Sciatic nerve (tissue), 2 donors: Measurements from ENCODE around the gene CTNNA3. TPM values are rescaled to one million over a fixed set of nuclear protein-coding genes. Genes with fewer than 3 reads are reported as not detected.
"Not testable (repeated sequence)": the region's sequence is repeated elsewhere in the genome, so short reads cannot be mapped to it uniquely, and the experiment has no call there.

ENCODE experiments used
- ATAC-seq: fragments of 200-7000 bp; cut with Tn5 transposase; one replicate; pipeline ENCODE4 v1.9.1; 2020; ENCODE audit warnings: mild to moderate bottlenecking, moderate library complexity
- DNase-seq: peaks from one replicate; pipeline ENCODE4 v3.0.0-alpha.2; 2020; ENCODE audit warnings: low spot score
- intact Hi-C: fragments of 100-400 bp; cut with DNase I; formaldehyde crosslinking; loops from one replicate; pipeline ENCODE4 v1.14.2; 2022
- total RNA-seq: library from RNA; stranded (reverse); fragmentation: NEBNext Ultra II Directional; extraction: Animal tissue kit (Norgen Biotek cat#: 25700); gene quantifications from one replicate; pipeline ENCODE4 v1.2.1, GENCODE V29; 2021
- donor health status: DM: no; HTN: no; CAD: no.
- donor health status: DM: no; HTN: no; CAD: no.

Gene CTNNA3
- total RNA-seq, 1 donor from 2014 or later = 89.6 TPM

DNA sequence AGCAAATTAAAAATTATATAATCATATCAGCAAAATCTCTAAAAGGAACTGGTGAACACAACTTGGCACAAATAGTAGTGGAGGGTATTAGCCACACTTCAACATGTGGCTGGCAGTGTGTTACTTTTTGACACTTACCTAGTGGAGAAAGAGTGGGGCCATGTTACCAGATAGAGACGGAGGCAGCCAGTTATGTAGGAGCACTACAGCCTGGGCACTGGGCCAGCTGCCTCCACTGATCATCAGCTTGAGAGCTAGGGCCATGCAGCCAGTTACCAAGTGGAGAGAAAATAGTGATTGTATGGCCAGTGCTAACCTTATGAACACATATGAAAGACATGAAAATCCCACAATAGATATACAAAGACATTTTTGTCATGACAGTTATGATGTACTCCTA lies 243.1 kb downstream of the CTNNA3 start:
- no peak for ATAC-seq
- intact Hi-C loops = no loop called here
- DNase-seq = no peak

DNA sequence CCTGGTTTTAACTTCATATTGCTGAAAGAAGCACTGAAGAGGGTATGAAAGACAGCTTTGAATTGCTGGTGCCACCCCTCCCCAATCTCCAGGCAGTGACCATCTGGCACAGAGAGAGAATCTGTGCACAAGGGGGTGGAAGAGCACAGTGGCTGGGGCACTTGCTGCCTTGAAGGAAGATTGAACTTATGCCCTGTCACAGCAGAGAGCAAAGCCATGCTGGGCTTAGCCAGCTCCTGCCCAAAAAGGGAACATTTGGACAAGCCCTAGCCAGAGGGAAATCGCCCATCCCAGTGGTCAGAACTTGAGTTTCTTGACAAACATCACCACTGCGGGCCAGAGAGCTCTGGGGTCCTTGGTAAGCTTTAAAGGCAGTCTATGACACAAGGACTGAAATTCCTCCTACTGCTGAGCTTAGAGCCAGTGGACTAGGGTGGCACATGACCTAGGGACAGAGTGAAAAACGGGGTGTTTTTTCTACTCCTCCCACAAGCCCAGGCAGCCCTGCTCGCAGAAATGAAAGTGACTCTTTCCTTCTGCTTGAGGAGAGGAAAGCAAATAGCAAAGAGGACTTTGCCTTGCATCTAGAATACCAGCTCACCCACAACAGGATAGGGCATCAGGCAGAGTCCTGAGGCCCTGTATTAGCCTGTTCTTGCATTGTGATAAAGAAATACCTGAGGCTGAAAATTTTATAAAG lies 257.2 kb downstream of the CTNNA3 start:
- DNase-seq (no peak), ATAC-seq (peak; percentile 49)
- intact Hi-C loops = loop anchor here (1.0 kb wide), 1 partner anchor 28 kb away; no protein-coding TSS in a partner anchor

DNA sequence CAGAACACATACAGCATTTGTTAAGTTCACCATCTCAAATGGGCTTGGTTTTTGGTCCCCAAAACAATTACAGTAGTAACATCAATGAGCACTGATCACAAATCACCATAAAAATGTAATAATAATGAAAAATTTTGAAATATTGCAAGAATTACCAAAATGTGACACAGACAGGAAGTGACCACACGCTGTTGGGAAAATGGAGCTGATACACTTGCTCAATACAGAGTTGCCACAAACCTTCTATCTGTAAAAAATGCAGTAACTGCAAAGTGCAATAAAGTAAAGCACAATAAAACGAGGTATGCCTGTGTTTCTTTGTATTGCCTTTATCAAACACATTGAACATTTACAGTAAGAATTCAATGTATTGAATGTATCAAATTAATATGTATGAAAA lies 262.7 kb downstream of the CTNNA3 start:
- intact Hi-C loops = no loop called here
- no peak for ATAC-seq

GRCh38 chr10:67402620-67403019 lies 293.4 kb downstream of the CTNNA3 start:
- ATAC-seq = no peak
- no peak for DNase-seq
- intact Hi-C loops = no loop called here

More for the DNA sequence above, 262.7 kb downstream of the CTNNA3 start:
- DNase-seq = no peak

DNA sequence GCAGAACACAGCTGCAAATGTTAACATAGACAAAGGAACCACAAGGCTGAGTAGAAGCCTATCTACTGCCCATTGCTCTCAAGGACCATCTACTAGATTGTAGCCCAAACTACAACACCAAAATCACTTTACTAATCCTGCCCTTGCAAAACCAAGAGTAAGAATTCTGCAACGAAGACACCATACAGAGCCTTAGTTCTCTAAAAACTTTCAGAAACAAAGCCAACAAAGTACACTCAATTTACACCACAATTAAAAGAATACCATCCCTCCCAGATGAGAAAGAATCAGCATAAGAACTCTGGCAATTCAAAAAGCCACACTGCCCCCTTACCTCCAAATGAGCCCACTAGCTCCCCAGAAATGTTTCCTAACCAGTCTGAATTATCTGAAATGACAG lies 294.3 kb downstream of the CTNNA3 start:
- intact Hi-C loops = no loop called here

DNA sequence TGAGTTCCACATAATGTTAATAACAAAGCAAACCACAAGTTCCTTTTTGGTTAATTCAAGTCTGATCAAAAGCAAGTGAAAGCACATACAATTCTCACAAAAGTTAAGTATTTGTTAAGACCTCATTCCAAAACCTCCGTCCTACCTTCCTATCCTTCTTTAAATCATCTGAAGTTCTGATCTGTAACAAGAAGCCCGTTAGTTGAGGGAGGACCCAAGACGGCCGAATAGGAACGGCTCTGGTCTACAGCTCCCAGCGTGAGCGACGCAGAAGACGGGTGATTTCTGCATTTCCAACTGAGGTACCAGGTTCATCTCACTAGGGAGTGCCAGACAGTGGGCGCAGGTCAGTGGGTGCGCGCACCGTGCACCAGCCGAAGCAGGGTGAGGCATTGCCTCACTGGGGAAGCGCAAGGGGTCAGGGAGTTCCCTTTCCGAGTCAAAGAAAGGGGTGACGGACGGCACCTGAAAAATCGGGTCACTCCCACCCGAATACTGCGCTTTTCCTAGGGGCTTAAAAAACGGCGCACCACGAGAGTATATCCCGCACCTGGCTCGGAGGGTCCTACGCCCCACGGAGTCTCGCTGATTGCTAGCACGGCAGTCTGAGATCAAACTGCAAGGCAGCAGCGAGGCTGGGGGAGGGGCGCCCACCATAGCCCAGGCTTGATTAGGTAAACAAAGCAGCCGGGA lies 309.0 kb downstream of the CTNNA3 start:
- DNase-seq, ATAC-seq, intact Hi-C loops: not testable (repeated sequence)

More for the DNA sequence above, 294.3 kb downstream of the CTNNA3 start:
- ATAC-seq = no peak
- no peak for DNase-seq

DNA sequence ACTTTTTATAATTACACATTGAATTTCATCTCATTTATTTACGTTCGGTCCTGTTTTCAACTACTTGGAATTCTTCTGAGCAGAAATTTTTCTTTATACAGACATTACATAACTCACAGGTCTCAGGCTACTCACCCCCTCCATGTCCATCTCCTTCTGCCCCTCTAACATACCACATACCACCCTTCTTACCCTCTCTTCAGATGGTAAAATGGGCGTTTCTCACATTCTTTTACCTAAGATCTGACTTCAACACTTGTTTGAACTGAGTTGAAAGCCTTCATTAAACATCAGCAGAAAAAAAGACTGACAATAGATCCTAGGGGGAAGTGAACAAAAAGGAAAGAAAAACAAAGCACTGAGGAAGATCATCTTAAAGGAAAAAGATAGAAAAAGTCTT lies 309.7 kb downstream of the CTNNA3 start:
- ATAC-seq (no peak), DNase-seq (no peak)
- intact Hi-C loops = no loop called here

GRCh38 chr10:67385566-67385965 lies 310.4 kb downstream of the CTNNA3 start:
- intact Hi-C loops = no loop called here
- no peak for DNase-seq
- no peak for ATAC-seq

GRCh38 chr10:67385089-67385488 lies 310.9 kb downstream of the CTNNA3 start:
- DNase-seq = no peak
- no peak for ATAC-seq
- intact Hi-C loops = no loop called here

- DNase-seq = no peak
- intact Hi-C loops = no loop called here
- ATAC-seq = no peak
Measured at GRCh38 chr10:67331121-67331910, 364.7 kb downstream of the CTNNA3 start.

GRCh38 chr10:67327626-67328535 lies 368.1 kb downstream of the CTNNA3 start:
- intact Hi-C loops = no loop called here
- ATAC-seq (peak; percentile 13), DNase-seq (no peak)

DNA sequence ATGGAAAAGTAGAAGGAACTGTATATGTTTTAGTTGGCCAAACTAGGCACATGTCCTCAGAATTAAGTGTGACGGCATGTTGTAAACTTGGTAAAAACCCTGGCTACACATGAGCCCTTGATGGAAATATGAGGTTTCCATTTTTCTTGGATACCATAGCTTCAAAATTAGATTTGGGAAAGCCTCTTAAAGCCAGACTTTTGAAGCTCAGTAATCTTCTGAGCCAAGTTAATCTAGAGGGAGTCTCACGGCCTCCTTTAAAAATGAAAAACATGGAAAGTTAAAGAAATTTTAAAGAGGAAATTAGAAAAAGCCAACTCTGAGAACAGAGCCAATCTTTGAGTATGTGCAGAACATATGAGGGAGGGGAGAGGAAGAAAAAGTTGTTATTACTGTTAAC lies 376.0 kb downstream of the CTNNA3 start:
- DNase-seq = no peak
- intact Hi-C loops = no loop called here
- no peak for ATAC-seq

DNA sequence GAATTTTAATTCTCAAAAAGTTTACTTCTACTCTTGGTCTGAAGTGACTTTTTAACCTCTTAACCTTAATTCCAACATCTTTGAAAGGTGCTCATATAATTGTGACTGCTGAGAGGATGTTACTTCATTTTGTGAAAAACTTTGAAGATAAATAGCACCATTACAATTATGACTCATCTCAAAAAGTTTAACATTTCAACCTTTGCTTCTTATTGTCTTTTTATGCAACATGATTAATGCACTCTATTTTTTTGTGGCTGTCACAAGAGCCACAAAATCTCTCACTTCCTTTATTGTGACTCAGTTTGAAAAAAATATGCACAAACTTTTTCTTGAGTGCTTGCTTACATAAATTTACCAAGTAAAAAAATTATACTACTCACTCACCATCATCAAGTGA lies 387.1 kb downstream of the CTNNA3 start:
- ATAC-seq (no peak), DNase-seq (no peak)
- intact Hi-C loops = no loop called here

DNA sequence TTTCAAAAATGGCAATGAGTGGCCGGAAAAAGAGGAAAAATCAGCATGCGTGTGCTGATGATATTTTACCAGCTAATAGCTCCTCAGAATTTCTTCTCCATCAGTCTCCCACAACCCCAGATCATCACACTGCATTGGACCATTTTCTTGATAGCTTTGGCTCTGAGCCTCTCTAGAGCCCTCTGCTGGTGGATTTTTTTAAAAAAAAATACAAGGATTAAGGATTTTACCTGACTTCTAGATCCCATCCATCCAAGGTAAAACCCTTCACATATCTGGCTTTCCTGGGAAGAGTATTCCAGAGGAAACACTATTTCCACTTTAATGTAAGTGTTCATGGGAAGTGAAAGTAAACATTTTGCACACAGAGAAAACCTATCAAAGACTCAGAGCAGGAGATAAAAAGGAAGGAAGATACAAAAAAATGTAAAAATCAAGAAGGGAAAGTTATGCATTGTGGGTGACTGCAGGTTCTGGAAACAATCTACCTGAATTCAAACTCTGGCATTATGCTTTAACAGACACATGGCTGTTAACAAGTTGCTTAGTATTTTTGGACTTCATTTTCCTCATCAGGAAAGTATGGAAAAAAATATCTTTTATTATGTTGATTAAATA lies 389.3 kb downstream of the CTNNA3 start:
- ATAC-seq = no peak
- DNase-seq = no peak
- intact Hi-C loops = no loop called here

GRCh38 chr10:67302701-67303100 lies 393.3 kb downstream of the CTNNA3 start:
- ATAC-seq = no peak
- intact Hi-C loops = no loop called here

GRCh38 chr10:67299761-67300160 lies 396.2 kb downstream of the CTNNA3 start:
- DNase-seq (no peak), ATAC-seq (no peak)
- intact Hi-C loops = no loop called here

More at GRCh38 chr10:67302701-67303100, 393.3 kb downstream of the CTNNA3 start:
- DNase-seq = no peak

DNA sequence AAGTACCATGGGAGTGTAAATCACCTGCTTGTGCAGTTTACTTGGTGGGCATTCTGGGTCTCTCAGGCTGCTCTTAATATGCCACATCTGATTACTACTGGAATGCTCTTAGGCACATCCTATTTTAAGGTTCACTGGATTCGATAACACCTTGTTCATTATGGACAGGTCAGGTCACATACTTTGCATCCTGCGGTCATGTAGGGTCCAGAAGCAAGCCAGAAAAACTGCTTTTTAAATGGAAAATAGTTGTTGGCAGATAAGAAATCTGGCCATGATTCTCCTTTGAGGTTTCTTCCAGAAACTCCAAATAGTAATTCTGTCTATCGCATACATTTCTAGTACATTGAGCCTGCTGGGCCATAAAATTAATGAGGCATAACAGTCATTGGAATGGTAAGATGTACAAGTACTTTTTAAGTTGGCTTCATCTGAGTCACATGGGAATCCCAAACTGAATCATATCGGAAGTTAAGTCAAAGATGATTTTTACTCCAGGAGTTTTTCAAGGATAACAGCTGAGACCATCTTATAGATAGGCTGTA lies 398.3 kb downstream of the CTNNA3 start:
- ATAC-seq = no peak
- intact Hi-C loops = no loop called here
- no peak for DNase-seq

DNA sequence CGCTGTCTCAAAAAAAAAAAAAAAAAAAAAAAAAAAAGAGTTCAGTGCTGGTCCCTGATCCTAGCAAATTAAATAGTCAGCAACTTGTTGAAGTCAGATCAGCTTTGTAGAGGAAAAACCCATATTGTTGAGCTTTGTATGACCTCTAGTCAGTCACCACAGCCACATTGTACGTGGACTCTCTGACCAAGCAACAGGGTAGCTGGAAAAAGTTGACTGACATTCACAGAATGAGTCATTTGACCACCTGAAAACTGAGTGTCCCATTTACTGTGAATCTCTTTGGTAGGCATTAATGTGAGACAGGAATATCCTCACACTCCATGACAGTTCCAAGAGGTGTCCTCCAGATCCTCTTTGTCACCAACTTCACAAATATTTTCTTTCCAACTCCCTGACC lies 399.1 kb downstream of the CTNNA3 start:
- ATAC-seq = no peak

More for the DNA sequence above, 399.1 kb downstream of the CTNNA3 start:
- intact Hi-C loops = no loop called here
- DNase-seq = no peak
